OCI-LY1 (cell line): ENCODE results near the gene CATSPERD.

ENCODE experiments used
- EZH2 ChIP-seq: fragments of 200-600 bp; sonication (generic), shearing (Covaris generic); IDR thresholded peaks from 2 replicates; pipeline ENCODE4 v1.8.0; 2017; ENCODE audit warnings: borderline replicate concordance, mixed run types, mild to moderate bottlenecking, antibody characterized with exemption, low read length, moderate library complexity, mixed read lengths
- TF ChIP-seq, protein P1 (sequence below): fragments of 200-600 bp; sonication (generic), shearing (Covaris generic); IDR thresholded peaks from 2 replicates; pipeline ENCODE4 v1.5.1; 2017; ENCODE audit warnings: mild to moderate bottlenecking, antibody characterized with exemption, low read length, moderate library complexity, mixed read lengths

DNA sequence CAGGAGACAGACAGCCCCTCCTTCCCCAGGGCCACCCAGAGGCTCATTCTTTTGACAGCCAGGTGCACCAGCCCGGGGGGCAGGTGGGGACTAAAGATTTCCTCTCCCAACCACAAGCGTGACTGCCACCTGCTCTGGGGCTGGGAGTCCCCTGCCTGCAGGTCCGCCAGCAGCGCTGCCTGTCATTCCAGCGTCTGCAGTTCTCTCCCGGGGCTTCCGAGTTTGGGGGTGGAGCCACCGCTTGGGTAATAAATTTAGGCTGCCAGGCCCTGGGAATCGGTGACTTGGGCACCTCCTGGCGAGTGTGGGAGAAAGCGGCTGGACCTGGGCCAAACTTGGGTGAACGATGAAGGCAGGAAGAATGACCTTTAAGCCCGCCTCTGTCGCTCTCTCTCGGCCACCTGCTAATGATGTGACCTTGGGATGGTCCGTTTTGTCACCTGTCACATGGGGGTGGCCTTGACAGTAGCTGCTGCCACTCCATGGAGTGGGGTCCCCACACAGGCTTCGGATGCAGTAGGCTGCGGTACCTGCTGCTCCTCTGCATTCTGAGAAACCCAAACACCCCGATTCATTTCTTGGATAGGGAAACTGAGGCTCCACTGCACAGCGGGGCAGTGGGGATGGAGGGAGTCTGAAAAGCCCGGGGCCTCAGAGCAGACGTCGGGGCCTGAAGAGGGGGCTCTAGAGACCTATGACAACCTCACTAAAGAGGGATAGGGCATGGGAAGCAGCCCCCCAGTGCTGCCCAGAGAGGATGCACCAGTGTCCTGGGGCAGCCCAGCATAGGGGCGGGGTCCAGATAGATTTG is 106.3 kb downstream of the CATSPERD start:
- TF ChIP-seq, protein P1, sequence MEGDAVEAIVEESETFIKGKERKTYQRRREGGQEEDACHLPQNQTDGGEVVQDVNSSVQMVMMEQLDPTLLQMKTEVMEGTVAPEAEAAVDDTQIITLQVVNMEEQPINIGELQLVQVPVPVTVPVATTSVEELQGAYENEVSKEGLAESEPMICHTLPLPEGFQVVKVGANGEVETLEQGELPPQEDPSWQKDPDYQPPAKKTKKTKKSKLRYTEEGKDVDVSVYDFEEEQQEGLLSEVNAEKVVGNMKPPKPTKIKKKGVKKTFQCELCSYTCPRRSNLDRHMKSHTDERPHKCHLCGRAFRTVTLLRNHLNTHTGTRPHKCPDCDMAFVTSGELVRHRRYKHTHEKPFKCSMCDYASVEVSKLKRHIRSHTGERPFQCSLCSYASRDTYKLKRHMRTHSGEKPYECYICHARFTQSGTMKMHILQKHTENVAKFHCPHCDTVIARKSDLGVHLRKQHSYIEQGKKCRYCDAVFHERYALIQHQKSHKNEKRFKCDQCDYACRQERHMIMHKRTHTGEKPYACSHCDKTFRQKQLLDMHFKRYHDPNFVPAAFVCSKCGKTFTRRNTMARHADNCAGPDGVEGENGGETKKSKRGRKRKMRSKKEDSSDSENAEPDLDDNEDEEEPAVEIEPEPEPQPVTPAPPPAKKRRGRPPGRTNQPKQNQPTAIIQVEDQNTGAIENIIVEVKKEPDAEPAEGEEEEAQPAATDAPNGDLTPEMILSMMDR: no peak
- TF ChIP-seq EZH2: no peak
